Adrenal gland (tissue), 12 donors: ENCODE results near the gene CAMKMT. TPM values are rescaled to one million over a fixed set of nuclear protein-coding genes. Genes with fewer than 3 reads are reported as not detected.

ENCODE experiments used
- DNase-seq, 7 donors: peaks; one replicate each; pipeline ENCODE4 v3.0.0-alpha.2; 2019 to 2020
- H3K27ac ChIP-seq, 5 donors: fragments of 200-600 bp; sonication (generic) in 4 of 5; 1 replicate in 3 of 5; 2 replicates in 2 of 5; pipeline versions ENCODE4 v1.5.1 to v1.8.0; 2016 to 2020; ENCODE audit warnings: mild to moderate bottlenecking in 1 of 5
- H3K27me3 ChIP-seq: fragments of 200-600 bp; 2 replicates; pipeline ENCODE4 v1.8.0; 2021
- H3K36me3 ChIP-seq, 2 donors: fragments of 200-600 bp; replicated peaks in 1 of 2; 1 replicate in 1 of 2; 2 replicates in 1 of 2; pipeline versions ENCODE4 v1.5.1 to v1.8.0; 2018 to 2022
- H3K4me1 ChIP-seq, 2 donors: fragments of 200-600 bp; replicated peaks in 1 of 2; 1 replicate in 1 of 2; 2 replicates in 1 of 2; pipeline versions ENCODE4 v1.5.1 to v1.8.0; 2018 to 2021
- H3K4me3 ChIP-seq, 4 donors: fragments of 200-600 bp; sonication (generic) in 3 of 4; one replicate each; pipeline ENCODE4 v1.5.1; 2016 to 2018
- H3K9me3 ChIP-seq, 3 donors: fragments of 200-600 bp; sonication (generic) in 1 of 3; replicated peaks in 1 of 3; 1 replicate in 2 of 3; 2 replicates in 1 of 3; pipeline versions ENCODE4 v1.5.1 to v1.8.0; 2016 to 2021
- CTCF ChIP-seq, 6 experiments: fragments of 450-650 bp in 4 of 6; fragments of 200-600 bp in 2 of 6; sonication (generic) in 1 of 6; IDR thresholded peaks; 1 replicate in 5 of 6; 2 replicates in 1 of 6; pipeline versions ENCODE4 v1.5.1 to v1.8.0; 2016 to 2021; ENCODE audit warnings: antibody characterized with exemption in 6 of 6, mild to moderate bottlenecking in 2 of 6, moderate library complexity in 1 of 6
- POLR2A ChIP-seq, 2 donors: fragments of 450-650 bp; IDR thresholded peaks; one replicate each; pipeline ENCODE4 v1.6.1; 2017; ENCODE audit warnings: antibody characterized with exemption in 2 of 2, mild to moderate bottlenecking in 2 of 2, moderate library complexity in 1 of 2
- WGBS, 4 donors: extraction: QIAGEN DNeasy Blood & Tissue Kit in 2 of 4; methylation state at CpG; one replicate each; pipeline versions ENCODE4 v1.1.5 to v1.1.7; 2013 to 2017; 5-methylcytosine and 5-hydroxymethylcytosine counted together
- intact Hi-C, 2 donors: fragments of 100-400 bp; cut with DNase I; formaldehyde crosslinking; loops; one replicate each; pipeline versions ENCODE4 v1.14.1 to v1.15.0; 2022 to 2023
- polyA plus RNA-seq, 3 donors: library from polyadenylated mRNA; stranded (reverse); fragments of 200-250 nt in 2 of 3; fragments of 350-450 nt in 1 of 3; fragmentation: Illumina TruSeq in 1 of 3; extraction: RNeasy Lipid Tissue Mini Kit (QIAGEN cat#74804) in 1 of 3; gene quantifications; one replicate each; pipeline ENCODE4 v1.2.3, GENCODE V29; 2013 to 2014
- total RNA-seq, 9 donors: library from RNA; depleted of rRNA in 4 of 9; stranded (reverse); fragments of >200 nt in 4 of 9; fragments of 120-200 nt in 1 of 9; fragmentation: NEBNext Ultra II Directional in 1 of 9; extraction: Animal tissue kit (Norgen Biotek cat#: 25700) in 1 of 9; gene quantifications; one replicate each; pipeline versions ENCODE4 v1.1.0 to v1.2.4, GENCODE V29; 2013 to 2023
- donor health status: healthy with polysubstance abuse.
- donor health status: Bipolar disorder and iron deficiency.
- donor health status: DM: yes; HTN: yes; CAD: no.
- donor health status: DM: no; HTN: no; CAD: no.
- donor health status: DM: no; HTN: no; CAD: no.
- donor health status: DM: yes; HTN: yes; CAD: no.

Gene CAMKMT
- total and polyA plus RNA-seq, 12 donors: 2.6 to 14.0 (median 8.6) TPM

GRCh38 chr2:44545005-44545404 lies 183.3 kb downstream of the CAMKMT start:
- DNase-seq: no peak
- peaks cover 10 to 14% of the 10 kb centered on the region in 2 donors for H3K4me1 ChIP-seq
- 84 to 96% (median 92%) methylated on average over 2 of the region's 2 CpGs for WGBS, 4 donors
- H3K36me3 ChIP-seq: no peaks in the 10 kb centered on the region
- H3K4me3 ChIP-seq: no peak overlapping the region
- intact Hi-C loops: no loop called here
- H3K27me3 ChIP-seq: no peaks in the 10 kb centered on the region
- no peak for TF ChIP-seq POLR2A (IDR thresholded peaks at IDR 0.05)
- no peak overlapping the region for H3K27ac ChIP-seq
- H3K9me3 ChIP-seq: no peaks in the 10 kb centered on the region

DNA sequence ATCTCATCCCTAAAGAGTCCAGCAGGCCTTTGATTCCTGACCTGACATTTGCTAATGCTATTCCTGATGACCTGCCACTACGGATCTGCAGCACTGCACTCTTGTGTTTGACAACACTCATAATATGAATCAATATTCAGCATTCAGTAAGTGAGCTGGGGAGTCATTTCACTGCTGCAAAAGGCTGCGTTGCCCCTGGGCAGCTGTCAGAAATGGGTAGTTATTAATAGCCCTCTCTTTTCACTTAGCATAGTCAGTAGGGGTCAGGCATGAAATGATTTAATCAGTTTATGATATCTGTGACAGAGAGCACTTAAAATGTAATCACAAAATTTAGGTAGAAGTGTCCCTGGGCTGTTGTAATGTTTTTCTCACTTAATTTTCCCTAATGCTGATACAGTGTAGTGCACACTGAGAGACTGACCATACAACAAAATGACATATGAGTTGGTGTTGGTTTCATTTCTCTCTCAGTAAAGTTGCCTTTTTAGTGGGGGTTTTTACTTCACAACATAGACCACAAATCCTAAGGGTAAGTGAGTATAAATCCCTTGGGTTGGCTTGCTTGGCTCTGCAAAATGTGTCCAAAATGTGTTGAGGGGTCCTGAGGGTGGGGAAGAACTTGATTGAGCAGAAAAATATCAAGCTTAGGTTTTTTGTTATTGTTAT lies 184.8 kb downstream of the CAMKMT start:
- peaks cover 14 to 16% of the 10 kb centered on the region in 2 donors for H3K4me1 ChIP-seq
- H3K27ac ChIP-seq: no peak overlapping the region
- no peaks in the 10 kb centered on the region for H3K9me3 ChIP-seq
- no peak for TF ChIP-seq CTCF (IDR thresholded peaks at IDR 0.05)
- no peak for TF ChIP-seq POLR2A (IDR thresholded peaks at IDR 0.05)
- intact Hi-C loops: no loop called here
- WGBS, 4 donors: 71 to 85% (median 81%) methylated on average over 2 of the region's 2 CpGs
- no peak for DNase-seq
- H3K27me3 ChIP-seq: no peaks in the 10 kb centered on the region
- no peaks in the 10 kb centered on the region for H3K36me3 ChIP-seq
- H3K4me3 ChIP-seq: no peak overlapping the region

- Histone ChIP-seq H3K9me3 (no peaks in the 10 kb centered on the region), H3K4me3 (no peak overlapping the region), H3K36me3 (no peaks in the 10 kb centered on the region), H3K4me1 (peaks cover 14 to 16% of the 10 kb centered on the region in 2 donors), H3K27ac (no peak overlapping the region), H3K27me3 (no peaks in the 10 kb centered on the region)
- intact Hi-C loops: no loop called here
- DNase-seq: peak; percentile 56 to 86 (median 78)
- 24 to 40% (median 32%) methylated on average over 2 of the region's 2 CpGs for WGBS, 4 donors
- TF ChIP-seq POLR2A (IDR thresholded peaks at IDR 0.05) (no peak), CTCF (IDR thresholded peaks at IDR 0.05) (no peak)
Measured at GRCh38 chr2:44547718-44548117, 186.0 kb downstream of the CAMKMT start.

DNA sequence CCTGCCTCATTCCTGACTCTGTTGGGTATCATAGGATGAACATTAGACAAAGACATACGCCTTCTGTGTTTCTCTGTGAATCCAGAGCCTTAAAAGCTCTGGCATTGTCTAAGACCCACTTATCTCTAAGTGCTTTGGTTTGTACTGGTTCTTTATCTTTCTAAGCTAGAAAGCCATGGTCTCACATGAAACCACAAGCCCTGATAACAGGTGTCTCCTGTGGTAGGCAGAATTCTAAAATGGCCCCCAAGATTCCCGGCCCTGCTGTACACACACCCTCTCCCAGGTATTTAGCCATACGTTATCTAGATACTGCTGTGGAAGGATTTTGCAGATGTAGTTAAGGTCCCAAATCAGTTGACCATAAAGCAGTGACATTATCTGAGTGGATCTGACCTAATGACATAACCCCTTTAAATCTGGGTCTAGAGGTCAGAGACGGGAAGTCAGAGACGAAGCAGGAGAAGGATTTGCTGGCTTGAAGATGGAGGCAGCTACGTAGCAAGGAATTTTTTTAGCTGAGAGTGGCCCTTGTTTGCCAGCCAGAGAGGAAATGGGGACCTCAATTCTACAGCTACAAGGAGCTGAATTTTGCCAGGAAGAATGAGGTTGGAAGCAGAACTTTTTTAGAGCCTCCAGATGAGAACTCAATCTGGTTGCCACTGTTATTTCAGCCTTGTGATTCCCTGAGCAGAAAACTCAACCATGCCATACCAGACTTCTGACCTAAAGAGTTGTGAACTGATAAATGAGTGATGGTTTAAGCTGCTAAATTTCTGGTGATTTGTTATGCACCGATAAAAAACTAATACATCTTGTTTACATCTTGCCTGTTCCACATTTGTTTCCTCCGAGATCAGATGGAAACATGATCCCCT lies 186.7 kb downstream of the CAMKMT start:
- no peaks in the 10 kb centered on the region for H3K9me3 ChIP-seq
- no peak for DNase-seq
- WGBS, 4 donors: 89 to 90% (median 89%) methylated on average over 8 of the region's 8 CpGs
- no peak overlapping the region for H3K27ac ChIP-seq
- no peak overlapping the region for H3K4me3 ChIP-seq
- no peaks in the 10 kb centered on the region for H3K27me3 ChIP-seq
- H3K36me3 ChIP-seq: no peaks in the 10 kb centered on the region
- TF ChIP-seq POLR2A (IDR thresholded peaks at IDR 0.05) (no peak), CTCF (IDR thresholded peaks at IDR 0.05) (no peak)
- H3K4me1 ChIP-seq: peaks cover 14 to 16% of the 10 kb centered on the region in 2 donors
- intact Hi-C loops: no loop called here
